Breast epithelium (tissue), 4 donors: ENCODE results near the gene PLEKHO1. TPM values are rescaled to one million over a fixed set of nuclear protein-coding genes. Genes with fewer than 3 reads are reported as not detected.

Source experiments
- DNase-seq, 2 donors: peaks; one replicate each; pipeline ENCODE4 v3.0.0-alpha.2; 2019; ENCODE audit warnings: low spot score in 2 of 2
- H3K27ac ChIP-seq, 2 donors: fragments of 200-600 bp; sonication (generic) in 1 of 2; one replicate each; pipeline ENCODE4 v1.5.1; 2016 to 2019; ENCODE audit warnings: mild to moderate bottlenecking in 1 of 2
- H3K27me3 ChIP-seq, 2 donors: fragments of 200-600 bp; sonication (generic) in 1 of 2; one replicate each; pipeline versions ENCODE4 v1.5.1 to v1.6.0; 2017 to 2019; ENCODE audit warnings: control low read depth in 1 of 2, mild to moderate bottlenecking in 1 of 2
- H3K36me3 ChIP-seq: fragments of 200-600 bp; one replicate; pipeline ENCODE4 v1.5.1; 2019
- H3K4me1 ChIP-seq, 2 donors: fragments of 200-600 bp; sonication (generic); one replicate each; pipeline ENCODE4 v1.5.1; 2016 to 2019; ENCODE audit warnings: control low read depth in 1 of 2
- H3K4me3 ChIP-seq, 3 donors: fragments of 200-600 bp; sonication (generic); 1 replicate in 2 of 3; 2 replicates in 1 of 3; pipeline ENCODE4 v1.5.1; 2016 to 2019; ENCODE audit warnings: mild to moderate bottlenecking in 3 of 3, moderate library complexity in 2 of 3
- H3K9me3 ChIP-seq, 2 donors: fragments of 200-600 bp; sonication (generic) in 1 of 2; one replicate each; pipeline ENCODE4 v1.5.1; 2016 to 2019; ENCODE audit warnings: control low read depth in 1 of 2
- POLR2A ChIP-seq: fragments of 450-650 bp; IDR thresholded peaks from one replicate; pipeline ENCODE4 v1.6.1; 2016; ENCODE audit warnings: antibody characterized with exemption, mild to moderate bottlenecking, moderate library complexity
- POLR2AphosphoS5 ChIP-seq, 3 donors: sonication (generic); formaldehyde crosslinking; IDR thresholded peaks; one replicate each; pipeline ENCODE4 v1.6.1; 2017; ENCODE audit warnings: antibody characterized with exemption in 3 of 3
- intact Hi-C: fragments of 100-400 bp; cut with DNase I; formaldehyde crosslinking; loops from one replicate; pipeline ENCODE4 v1.15.1; 2023; ENCODE audit warnings: low total_unique reads
- total RNA-seq, 3 donors: library from RNA; depleted of rRNA; stranded (reverse); fragments of >200 nt; gene quantifications; one replicate each; pipeline ENCODE4 v1.1.0, GENCODE V29; 2016
- TF ChIP-seq, protein P1 (sequence below), 3 donors: fragments of 450-650 bp; IDR thresholded peaks; one replicate each; pipeline ENCODE4 v1.5.1; 2016 to 2017; ENCODE audit warnings: antibody characterized with exemption in 3 of 3, mild to moderate bottlenecking in 3 of 3, moderate library complexity in 3 of 3

Gene PLEKHO1, protein sequence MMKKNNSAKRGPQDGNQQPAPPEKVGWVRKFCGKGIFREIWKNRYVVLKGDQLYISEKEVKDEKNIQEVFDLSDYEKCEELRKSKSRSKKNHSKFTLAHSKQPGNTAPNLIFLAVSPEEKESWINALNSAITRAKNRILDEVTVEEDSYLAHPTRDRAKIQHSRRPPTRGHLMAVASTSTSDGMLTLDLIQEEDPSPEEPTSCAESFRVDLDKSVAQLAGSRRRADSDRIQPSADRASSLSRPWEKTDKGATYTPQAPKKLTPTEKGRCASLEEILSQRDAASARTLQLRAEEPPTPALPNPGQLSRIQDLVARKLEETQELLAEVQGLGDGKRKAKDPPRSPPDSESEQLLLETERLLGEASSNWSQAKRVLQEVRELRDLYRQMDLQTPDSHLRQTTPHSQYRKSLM
- total RNA-seq, result 10 to 100 TPM; 20.8 to 58.0 (median 27.5) TPM

DNA sequence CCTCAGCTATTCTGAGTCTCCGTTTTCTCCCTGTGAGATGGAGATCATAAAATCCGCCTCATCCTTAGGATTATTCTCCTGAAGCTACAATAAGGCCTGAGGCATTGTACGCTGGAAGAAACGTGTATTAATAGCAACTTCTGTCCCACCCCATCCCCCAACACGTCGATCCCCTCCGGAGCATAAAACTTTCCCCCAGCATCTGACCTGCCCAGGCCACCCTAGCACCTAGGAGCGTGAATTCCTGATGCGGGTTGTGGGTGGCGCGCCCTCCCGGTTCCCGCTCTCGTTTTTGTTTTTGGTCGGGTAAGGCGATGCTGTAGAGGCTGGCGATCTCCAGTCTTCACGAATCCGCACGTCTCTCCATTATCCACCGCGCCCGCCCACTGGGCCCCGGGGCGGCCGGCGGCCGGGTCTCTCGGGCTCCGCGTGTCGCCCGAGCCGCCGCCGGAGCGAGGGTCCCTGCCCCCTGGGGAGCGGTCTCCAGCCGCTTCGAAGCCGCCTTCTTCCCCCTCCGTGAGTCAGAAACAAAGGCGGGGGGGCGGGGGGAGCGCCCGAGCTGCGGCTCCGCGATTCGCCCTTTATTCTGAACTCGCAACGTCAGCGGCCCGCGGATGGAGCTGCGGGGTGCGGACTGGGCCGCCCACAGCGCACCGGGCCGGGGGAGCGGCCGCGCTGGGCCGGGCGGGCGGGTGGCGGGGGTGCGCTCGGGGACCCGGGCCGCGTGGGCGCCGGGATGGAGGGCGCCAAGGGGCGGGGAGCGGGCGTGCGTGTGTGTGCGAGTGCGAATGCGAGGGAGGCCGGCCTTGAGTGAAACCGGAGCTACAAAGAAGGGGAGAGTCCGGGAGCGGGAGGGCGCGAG lies at the start of gene PLEKHO1:
TSS of gene PLEKHO1 (plus strand) at position 646 of the 862 bp plus-strand sequence. CDS start 342 bp downstream, outside the sequence.
- no peaks in the 10 kb centered on the region for H3K27me3 ChIP-seq
- DNase-seq, result peak; percentile 71 to 79
- TF ChIP-seq, protein P1, sequence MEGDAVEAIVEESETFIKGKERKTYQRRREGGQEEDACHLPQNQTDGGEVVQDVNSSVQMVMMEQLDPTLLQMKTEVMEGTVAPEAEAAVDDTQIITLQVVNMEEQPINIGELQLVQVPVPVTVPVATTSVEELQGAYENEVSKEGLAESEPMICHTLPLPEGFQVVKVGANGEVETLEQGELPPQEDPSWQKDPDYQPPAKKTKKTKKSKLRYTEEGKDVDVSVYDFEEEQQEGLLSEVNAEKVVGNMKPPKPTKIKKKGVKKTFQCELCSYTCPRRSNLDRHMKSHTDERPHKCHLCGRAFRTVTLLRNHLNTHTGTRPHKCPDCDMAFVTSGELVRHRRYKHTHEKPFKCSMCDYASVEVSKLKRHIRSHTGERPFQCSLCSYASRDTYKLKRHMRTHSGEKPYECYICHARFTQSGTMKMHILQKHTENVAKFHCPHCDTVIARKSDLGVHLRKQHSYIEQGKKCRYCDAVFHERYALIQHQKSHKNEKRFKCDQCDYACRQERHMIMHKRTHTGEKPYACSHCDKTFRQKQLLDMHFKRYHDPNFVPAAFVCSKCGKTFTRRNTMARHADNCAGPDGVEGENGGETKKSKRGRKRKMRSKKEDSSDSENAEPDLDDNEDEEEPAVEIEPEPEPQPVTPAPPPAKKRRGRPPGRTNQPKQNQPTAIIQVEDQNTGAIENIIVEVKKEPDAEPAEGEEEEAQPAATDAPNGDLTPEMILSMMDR (IDR thresholded peaks at IDR 0.05), result no peak
- TF ChIP-seq POLR2A (no peak), POLR2AphosphoS5 (IDR thresholded peaks at IDR 0.05) (peak in 2 of 3 donors; percentile 41 to 64)
- H3K27ac ChIP-seq, result peak within 1 kb of the TSS; percentile 91 to 96
- peak within 1 kb of the TSS; percentile 78 to 97 (median 93) for H3K4me3 ChIP-seq
- H3K4me1 ChIP-seq, result peaks cover 0 to 5% of the 10 kb centered on the region in 2 donors
- no peaks in the 10 kb centered on the region for H3K36me3 ChIP-seq
- no peaks in the 10 kb centered on the region for H3K9me3 ChIP-seq
- intact Hi-C loops, result loop anchor here (5.0 kb wide), 1 partner anchor 1133 kb away; the partner anchor contains the start of gene ZNF687

DNA sequence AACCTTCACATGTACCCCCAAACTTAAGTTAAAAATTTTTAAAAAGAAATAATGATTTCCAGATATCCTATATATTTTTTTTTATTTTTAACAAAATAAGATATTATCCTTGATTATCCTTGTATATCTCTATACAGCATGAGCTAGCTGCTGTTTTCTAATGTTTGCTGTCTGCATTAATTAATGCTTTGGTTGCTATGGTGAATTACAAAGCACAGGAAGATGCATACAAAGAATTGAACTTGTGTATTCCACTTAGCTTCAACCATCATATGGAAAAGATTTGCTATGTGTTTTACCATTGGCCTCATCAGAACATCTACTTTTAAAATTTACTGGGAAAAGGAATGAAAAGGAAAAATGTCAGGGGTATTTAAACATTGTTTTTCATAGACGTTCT lies 46.7 kb upstream of the PLEKHO1 start:
- intact Hi-C loops, result no loop called here
- TF ChIP-seq, protein P1 (IDR thresholded peaks at IDR 0.05), result no peak
- TF ChIP-seq POLR2AphosphoS5 (IDR thresholded peaks at IDR 0.05) (no peak), POLR2A (no peak)

DNA sequence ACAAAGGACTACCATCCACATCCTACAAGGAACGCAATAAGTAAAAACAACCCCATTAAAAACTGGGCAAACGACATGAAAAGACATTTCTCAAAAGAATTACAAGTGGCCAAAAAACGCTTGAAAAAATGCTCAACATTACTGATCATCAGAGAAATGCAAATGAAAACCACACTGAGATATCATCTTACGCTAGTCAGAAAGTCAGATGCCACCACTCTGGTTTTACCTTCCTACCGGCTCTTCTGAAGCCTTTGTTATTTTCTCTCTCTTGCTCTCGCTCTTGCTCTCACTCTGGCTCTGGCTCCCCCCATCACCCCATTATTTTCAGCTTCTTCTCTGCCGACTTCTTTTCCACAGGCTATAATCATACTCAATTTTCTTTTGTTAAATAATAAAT lies 43.4 kb upstream of the PLEKHO1 start:
- Histone ChIP-seq H3K27ac (no peak overlapping the region), H3K4me1 (no peaks in the 10 kb centered on the region), H3K36me3 (no peaks in the 10 kb centered on the region), H3K9me3 (no peaks in the 10 kb centered on the region), H3K4me3 (no peak overlapping the region), H3K27me3 (no peaks in the 10 kb centered on the region)
- TF ChIP-seq POLR2A (no peak), POLR2AphosphoS5 (IDR thresholded peaks at IDR 0.05) (no peak)
- TF ChIP-seq, protein P1 (IDR thresholded peaks at IDR 0.05), result no peak
- intact Hi-C loops, result no loop called here
- DNase-seq, result no peak

More for the DNA sequence above, 46.7 kb upstream of the PLEKHO1 start:
- Histone ChIP-seq H3K4me1 (no peaks in the 10 kb centered on the region), H3K36me3 (no peaks in the 10 kb centered on the region), H3K4me3 (no peak overlapping the region), H3K27ac (no peak overlapping the region), H3K9me3 (no peaks in the 10 kb centered on the region), H3K27me3 (no peaks in the 10 kb centered on the region)
- DNase-seq, result no peak

DNA sequence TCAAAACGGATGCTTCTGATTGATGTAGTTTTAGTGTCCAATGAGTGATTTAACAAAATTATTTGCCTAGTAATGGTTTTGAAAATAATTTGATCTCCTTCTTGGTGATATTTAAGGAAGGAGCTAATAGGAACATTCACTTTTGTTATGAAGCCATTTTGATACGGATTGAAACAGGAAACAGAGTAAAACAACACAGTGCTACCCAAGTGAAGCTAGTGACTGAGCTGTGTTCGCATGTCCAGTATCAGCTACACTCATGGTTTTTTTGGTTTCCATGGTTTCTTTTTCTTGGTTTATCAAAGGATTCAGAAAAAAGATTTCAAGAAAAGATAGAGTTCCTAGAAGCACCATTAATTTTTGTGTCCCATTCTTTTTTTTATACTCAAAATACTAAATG lies 40.1 kb upstream of the PLEKHO1 start:
- TF ChIP-seq POLR2AphosphoS5 (IDR thresholded peaks at IDR 0.05) (no peak), POLR2A (no peak)
- TF ChIP-seq, protein P1 (IDR thresholded peaks at IDR 0.05), result no peak
- no peak overlapping the region for H3K27ac ChIP-seq
- no peaks in the 10 kb centered on the region for H3K36me3 ChIP-seq
- H3K4me3 ChIP-seq, result no peak overlapping the region
- H3K9me3 ChIP-seq, result peaks cover 3 to 5% of the 10 kb centered on the region in 2 donors
- H3K4me1 ChIP-seq, result no peaks in the 10 kb centered on the region
- intact Hi-C loops, result no loop called here
- no peak for DNase-seq
- no peaks in the 10 kb centered on the region for H3K27me3 ChIP-seq
